Measurements from ENCODE around the gene TUBGCP5. TPM values are rescaled to one million over a fixed set of nuclear protein-coding genes. Genes with fewer than 3 reads are reported as not detected.

TUBGCP5 gene
- total and polyA plus RNA-seq, 2 experiments from 2014 or later, result 12.0 to 21.7 TPM

DNA sequence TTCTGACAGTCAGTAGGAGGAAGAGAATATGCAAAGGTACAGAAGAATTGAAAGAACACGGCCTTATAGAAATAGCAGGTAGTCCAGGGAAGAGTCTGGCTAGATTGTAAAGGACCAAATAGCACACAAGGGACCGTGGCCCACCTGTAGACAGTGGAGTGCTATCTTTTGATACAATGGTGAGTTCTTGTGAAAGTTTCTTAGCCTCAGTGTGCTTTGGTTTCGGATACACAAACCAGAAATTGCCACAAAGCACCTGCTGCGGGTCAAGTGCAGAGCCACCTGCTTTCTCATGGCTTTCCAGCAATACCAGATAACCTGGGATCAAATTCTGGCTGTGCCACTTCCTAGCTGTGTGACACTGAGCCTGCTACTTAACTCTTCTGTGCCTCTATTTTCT lies 36.6 kb upstream of the TUBGCP5 start:
- ATAC-seq (no peak), DNase-seq (ENCODE audit: low spot score) (no peak)
- Histone ChIP-seq H3K79me2 (replicated peaks; ENCODE audit: insufficient read depth) (no peaks in the 10 kb centered on the region), H4K20me1 (replicated peaks; ENCODE audit: insufficient read depth) (no peaks in the 10 kb centered on the region), H3K4me3 (no peak overlapping the region), H3F3A (replicated peaks; ENCODE audit: low read depth) (no peaks in the 10 kb centered on the region), H3K36me3 (ENCODE audit: insufficient read depth) (no peaks in the 10 kb centered on the region), H3K4me1 (ENCODE audit: insufficient read depth) (no peaks in the 10 kb centered on the region), H2AFZ (no peak overlapping the region), H3K9me2 (ENCODE audit: insufficient read depth) (no peaks in the 10 kb centered on the region), H3K27ac (ENCODE audit: low read depth) (no peak overlapping the region), H3K27me3 (ENCODE audit: insufficient read depth) (no peaks in the 10 kb centered on the region), H3K4me2 (no peak overlapping the region)
- H3K9me3 Mint-ChIP-seq, result no peaks in the 10 kb centered on the region
- H3K36me3 Mint-ChIP-seq (ENCODE audit: low read depth), result no peaks in the 10 kb centered on the region
- no peak for TF ChIP-seq CREB1 (CRISPR knock-in tag; IDR thresholded peaks at IDR 0.05; ENCODE audit: low read depth)
- TF ChIP-seq JUNB (IDR thresholded peaks at IDR 0.05; ENCODE audit: unreplicated experiment), result no peak
- peaks cover 8% of the 10 kb centered on the region; the same call in 1 of the 3 replicates for H3K4me1 Mint-ChIP-seq
- no peak overlapping the region for H3K4me3 Mint-ChIP-seq
- peaks cover 3% of the 10 kb centered on the region for H3K27me3 Mint-ChIP-seq (ENCODE audit: insufficient read depth, low read depth, poor library complexity)
- no peak overlapping the region for H3K27ac Mint-ChIP-seq

DNA sequence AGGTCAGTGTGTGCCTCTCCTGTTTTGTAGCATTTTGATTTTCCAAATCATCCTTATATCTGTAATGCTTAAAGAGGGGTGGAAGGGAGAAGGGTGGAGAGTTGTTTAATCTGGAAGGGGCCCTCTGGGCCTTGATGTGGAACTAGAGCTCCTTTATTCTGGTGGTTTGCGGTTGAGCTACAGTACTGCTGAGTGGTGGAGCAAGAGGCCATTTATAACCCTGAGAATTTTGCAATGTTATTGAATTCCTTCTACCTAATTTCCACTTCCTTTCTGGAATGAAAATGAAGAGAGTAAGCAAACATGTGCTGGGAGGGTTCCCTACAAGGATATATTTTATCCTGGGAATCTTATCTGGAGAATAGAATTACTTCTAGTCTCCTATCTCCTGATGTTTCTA lies 35.3 kb upstream of the TUBGCP5 start:
- TF ChIP-seq ZNF114 (CRISPR knock-in tag; IDR thresholded peaks at IDR 0.05) (no peak), EZH2phosphoT487 (IDR thresholded peaks at IDR 0.05; ENCODE audit: unreplicated experiment) (no peak), JUNB (IDR thresholded peaks at IDR 0.05; ENCODE audit: unreplicated experiment) (no peak), ZNF331 (CRISPR knock-in tag; IDR thresholded peaks at IDR 0.05; ENCODE audit: low read depth) (no peak)
- TF ChIP-seq, protein P1, sequence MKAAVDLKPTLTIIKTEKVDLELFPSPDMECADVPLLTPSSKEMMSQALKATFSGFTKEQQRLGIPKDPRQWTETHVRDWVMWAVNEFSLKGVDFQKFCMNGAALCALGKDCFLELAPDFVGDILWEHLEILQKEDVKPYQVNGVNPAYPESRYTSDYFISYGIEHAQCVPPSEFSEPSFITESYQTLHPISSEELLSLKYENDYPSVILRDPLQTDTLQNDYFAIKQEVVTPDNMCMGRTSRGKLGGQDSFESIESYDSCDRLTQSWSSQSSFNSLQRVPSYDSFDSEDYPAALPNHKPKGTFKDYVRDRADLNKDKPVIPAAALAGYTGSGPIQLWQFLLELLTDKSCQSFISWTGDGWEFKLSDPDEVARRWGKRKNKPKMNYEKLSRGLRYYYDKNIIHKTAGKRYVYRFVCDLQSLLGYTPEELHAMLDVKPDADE (IDR thresholded peaks at IDR 0.05), result no peak
- TF ChIP-seq, protein P2, sequence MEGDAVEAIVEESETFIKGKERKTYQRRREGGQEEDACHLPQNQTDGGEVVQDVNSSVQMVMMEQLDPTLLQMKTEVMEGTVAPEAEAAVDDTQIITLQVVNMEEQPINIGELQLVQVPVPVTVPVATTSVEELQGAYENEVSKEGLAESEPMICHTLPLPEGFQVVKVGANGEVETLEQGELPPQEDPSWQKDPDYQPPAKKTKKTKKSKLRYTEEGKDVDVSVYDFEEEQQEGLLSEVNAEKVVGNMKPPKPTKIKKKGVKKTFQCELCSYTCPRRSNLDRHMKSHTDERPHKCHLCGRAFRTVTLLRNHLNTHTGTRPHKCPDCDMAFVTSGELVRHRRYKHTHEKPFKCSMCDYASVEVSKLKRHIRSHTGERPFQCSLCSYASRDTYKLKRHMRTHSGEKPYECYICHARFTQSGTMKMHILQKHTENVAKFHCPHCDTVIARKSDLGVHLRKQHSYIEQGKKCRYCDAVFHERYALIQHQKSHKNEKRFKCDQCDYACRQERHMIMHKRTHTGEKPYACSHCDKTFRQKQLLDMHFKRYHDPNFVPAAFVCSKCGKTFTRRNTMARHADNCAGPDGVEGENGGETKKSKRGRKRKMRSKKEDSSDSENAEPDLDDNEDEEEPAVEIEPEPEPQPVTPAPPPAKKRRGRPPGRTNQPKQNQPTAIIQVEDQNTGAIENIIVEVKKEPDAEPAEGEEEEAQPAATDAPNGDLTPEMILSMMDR (conservative IDR thresholded peaks at IDR 0.05; ENCODE audit: low read depth in 2 of 2), result no peak
- H2AFZ ChIP-seq, result no peak overlapping the region
- no peak for ATAC-seq

More for the DNA sequence above, 35.3 kb upstream of the TUBGCP5 start:
- Mint-ChIP-seq H3K27ac (no peak overlapping the region), H3K9me3 (no peaks in the 10 kb centered on the region), H3K4me3 (no peak overlapping the region), H3K4me1 (peaks cover 8% of the 10 kb centered on the region; the same call in 1 of the 3 replicates), H3K27me3 (ENCODE audit: insufficient read depth, low read depth, poor library complexity) (peaks cover 3% of the 10 kb centered on the region), H3K36me3 (ENCODE audit: low read depth) (no peaks in the 10 kb centered on the region)
- no peak for DNase-seq (ENCODE audit: low spot score)
- H3K4me2 ChIP-seq, result no peak overlapping the region
- no peaks in the 10 kb centered on the region for H3K27me3 ChIP-seq (ENCODE audit: insufficient read depth)
- no peaks in the 10 kb centered on the region for H3F3A ChIP-seq (replicated peaks; ENCODE audit: low read depth)
- H3K4me3 ChIP-seq, result no peak overlapping the region
- H4K20me1 ChIP-seq (replicated peaks; ENCODE audit: insufficient read depth), result no peaks in the 10 kb centered on the region
- no peaks in the 10 kb centered on the region for H3K79me2 ChIP-seq (replicated peaks; ENCODE audit: insufficient read depth)
- no peak overlapping the region for H3K27ac ChIP-seq (ENCODE audit: low read depth)
- no peaks in the 10 kb centered on the region for H3K4me1 ChIP-seq (ENCODE audit: insufficient read depth)
- H3K9me2 ChIP-seq (ENCODE audit: insufficient read depth), result no peaks in the 10 kb centered on the region
- no peaks in the 10 kb centered on the region for H3K36me3 ChIP-seq (ENCODE audit: insufficient read depth)
